ENCODE data around the gene HMX2.

HMX2 gene, protein sequence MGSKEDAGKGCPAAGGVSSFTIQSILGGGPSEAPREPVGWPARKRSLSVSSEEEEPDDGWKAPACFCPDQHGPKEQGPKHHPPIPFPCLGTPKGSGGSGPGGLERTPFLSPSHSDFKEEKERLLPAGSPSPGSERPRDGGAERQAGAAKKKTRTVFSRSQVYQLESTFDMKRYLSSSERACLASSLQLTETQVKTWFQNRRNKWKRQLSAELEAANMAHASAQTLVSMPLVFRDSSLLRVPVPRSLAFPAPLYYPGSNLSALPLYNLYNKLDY

DNA sequence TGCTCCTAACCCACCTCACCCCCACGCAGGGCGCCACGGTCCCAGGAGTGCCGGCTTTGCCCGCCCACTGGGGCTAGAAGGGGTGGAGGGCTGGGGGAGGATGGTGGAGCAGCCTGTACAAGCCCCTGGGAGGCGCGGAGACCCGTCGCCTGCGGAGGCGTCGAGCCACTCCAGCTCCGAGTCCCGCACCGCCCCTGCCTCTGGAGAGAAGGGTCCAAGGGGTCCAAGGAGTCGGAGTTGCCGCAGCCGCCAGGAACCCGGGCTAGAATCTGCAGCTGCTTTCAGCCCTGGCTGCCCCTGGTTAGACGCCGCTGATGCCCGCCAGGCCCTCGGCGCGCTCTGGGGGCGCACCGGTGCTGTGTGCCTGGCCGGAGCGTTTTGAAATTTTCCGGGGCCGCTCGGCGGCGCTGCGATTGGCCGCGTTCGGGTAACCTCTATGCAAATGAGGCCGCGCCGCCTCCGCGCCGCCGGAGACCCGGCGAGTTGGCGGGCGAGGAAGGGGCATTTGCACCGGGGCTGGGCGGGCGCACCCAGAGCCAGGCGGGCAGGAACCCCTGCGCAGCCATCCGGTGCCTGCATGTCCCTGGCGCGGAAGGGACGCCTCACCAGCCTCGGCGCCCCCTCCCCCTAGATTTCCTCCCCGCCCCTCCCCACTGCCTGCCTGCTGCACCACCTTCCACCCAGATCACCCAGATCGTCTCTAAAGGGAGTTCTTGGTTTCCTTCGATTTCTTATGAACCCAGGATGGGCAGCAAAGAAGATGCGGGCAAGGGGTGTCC lies at the start of gene HMX2:
Gene HMX2, plus strand, starts transcription at position 502 of the 779 bp plus-strand sequence. Its CDS starts 243 bp downstream, at position 745.
- no peak for DNase-seq

DNA sequence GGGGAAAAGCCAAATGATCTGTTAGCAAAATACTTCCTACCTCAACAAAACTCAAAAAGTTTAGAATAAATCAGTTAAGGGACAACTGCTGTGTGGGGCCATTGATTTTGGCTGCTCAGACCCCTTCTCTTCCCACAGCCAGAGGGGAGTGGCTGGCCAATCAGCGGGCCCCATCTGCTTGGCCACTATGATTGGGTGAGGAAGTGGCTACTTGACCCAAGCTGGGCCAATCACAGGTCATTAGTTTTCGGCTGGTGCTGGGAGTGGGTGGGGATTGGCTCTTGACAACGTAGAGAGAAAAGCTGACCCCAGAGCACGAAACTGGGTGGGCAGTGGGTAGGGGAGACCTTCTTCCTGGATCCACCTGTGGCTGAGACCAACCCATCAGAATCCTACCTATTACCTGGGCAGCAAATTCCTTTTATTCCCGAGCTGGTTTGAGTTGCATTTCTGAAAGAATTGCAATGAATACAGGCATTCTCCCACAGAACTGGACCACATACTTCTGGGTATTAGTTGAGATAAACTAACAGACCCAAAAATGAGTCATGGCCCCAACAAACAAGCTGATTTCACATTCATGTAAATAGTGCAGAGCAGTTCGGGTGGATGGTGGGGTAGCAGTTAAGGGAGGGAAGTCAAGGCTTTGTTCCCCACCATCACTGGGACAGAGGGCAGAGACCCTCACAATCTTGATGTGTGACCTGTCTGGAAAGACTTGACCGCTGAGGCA lies 47.7 kb upstream of the HMX2 start:
- no peak for DNase-seq

GRCh38 chr10:123101872-123102271 lies 46.1 kb upstream of the HMX2 start:
- DNase-seq, result no peak

DNA sequence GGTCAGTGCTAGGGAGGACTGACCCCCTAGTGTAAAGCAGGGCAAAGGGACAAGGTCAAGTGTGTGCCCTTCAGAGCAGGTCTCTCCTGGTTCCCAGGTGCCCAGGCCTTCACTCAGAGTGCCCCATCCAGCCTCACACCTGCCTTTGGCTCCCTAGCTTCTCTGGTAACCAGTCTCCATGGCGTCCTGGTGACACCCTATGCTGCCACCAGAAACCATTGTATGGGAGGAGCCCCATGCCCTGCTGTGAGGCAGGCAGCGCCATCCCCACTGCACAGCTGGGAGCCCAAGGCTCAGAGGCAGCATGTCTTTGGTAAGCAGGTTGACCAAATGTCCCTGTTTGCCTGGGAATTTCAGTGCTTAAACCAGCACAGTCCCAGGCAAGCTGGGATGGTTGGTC lies 45.3 kb upstream of the HMX2 start:
- no peak for DNase-seq

DNA sequence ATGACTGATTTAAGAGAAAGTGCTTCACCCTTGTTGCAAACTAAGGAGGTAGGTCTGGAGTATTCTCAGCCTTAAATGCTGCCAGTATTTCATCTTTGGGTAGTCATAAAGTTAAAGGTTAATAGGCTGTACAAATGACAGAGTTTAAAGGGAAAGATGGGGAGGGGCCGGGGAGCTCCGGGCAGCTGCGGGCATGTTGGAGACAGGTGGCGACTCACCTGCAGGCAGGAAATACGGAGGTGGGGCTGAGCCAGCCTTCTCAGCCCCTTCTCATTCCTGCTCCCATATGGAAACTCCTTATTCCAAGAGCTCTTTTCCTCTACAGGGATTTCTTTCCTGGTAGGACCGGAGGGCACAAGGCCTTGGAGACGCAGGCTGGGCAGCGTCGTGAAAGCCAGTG lies 44.0 kb upstream of the HMX2 start:
- no peak for DNase-seq

GRCh38 chr10:123109466-123109865 lies 38.5 kb upstream of the HMX2 start:
- no peak for DNase-seq

- no peak for DNase-seq
Observed at GRCh38 chr10:123117644-123118417, 30.1 kb upstream of the HMX2 start.

DNA sequence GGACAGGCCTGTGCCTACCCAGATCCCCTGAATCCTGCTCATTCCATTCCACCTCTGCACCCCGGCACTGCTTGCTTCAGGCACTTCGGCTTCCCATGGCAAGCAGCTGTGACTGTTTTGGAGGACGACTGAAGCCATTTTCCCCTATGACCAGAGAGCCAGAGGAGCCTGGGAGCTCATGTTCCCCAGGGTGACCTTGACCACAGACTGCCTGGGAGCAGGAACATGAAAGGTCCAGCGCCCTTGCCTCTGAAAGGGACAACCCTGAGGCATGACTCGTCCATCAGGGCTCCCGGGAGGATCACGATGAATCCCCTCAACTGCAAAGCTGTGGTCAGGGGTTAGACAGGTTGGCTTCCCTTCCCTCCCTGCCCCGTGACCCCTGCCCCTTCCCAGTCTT lies 28.9 kb upstream of the HMX2 start:
- no peak for DNase-seq

GRCh38 chr10:123126246-123126645 lies 21.7 kb upstream of the HMX2 start:
- no peak for DNase-seq

GRCh38 chr10:123129618-123130271 lies 18.2 kb upstream of the HMX2 start:
- DNase-seq, result no peak

- no peak for DNase-seq
Observed at GRCh38 chr10:123132576-123133477, 15.1 kb upstream of the HMX2 start.

- no peak for DNase-seq
Observed at GRCh38 chr10:123133541-123134342, 14.2 kb upstream of the HMX2 start.

DNA sequence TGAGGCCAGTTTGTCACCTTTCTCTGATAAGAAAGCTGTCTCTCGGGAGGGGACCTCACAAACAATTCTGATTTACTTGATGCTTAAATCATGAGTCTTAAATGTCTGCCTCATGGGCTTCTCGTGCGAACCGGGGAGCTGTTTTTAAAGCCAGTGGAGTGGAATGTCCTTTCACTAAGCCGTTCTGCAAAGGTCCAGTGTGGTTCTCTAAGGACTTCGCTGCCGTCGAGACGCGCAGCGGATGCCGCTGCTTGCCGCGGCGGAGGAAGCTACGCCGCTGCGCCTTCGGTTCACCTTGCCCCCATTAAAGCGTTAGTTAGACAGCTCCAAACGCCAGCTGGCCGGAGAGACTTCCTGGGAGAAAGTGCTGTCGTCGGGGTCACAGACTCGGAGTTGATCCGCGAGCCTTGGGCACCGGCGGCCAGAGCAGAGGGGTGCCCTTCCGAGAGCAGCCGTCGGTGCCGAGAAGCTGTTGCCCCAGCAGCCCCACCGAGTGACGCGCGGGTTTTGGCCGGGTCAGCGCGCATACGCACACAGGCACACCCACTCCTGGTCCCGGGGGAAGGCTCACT lies 13.5 kb upstream of the HMX2 start:
- DNase-seq, result no peak

DNA sequence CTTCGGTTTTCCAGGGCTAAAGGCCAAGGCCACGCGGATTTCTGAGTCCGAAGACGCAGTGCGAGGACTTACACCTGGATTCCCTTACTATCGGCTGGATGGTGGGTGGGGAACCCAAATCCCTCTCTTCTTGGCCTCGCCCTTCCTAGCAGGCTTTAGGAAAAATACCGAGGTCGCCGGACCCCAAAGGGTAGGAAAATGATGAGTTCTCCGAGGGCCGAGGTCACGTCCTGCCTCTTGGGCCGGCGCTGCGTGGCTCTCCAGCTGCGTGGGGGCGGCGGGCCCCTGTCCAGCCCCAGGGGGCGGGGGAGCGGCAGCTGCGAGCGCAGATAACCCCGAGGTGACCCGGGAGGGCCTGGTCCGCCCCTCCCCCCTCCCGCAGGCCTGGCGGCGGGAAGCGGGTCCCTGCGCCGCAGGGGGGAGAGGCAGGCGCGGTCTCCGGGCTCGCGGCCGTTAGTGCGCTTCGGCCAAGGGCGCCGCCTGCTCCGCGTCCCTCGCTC lies 13.0 kb upstream of the HMX2 start:
- DNase-seq, result no peak

- no peak for DNase-seq
Observed at GRCh38 chr10:123135415-123136141, 12.4 kb upstream of the HMX2 start, which contains the start of gene HMX3. Gene HMX3 (plus strand): TSS chr10:123135970. CDS start chr10:123136051, 81 bp downstream.

DNA sequence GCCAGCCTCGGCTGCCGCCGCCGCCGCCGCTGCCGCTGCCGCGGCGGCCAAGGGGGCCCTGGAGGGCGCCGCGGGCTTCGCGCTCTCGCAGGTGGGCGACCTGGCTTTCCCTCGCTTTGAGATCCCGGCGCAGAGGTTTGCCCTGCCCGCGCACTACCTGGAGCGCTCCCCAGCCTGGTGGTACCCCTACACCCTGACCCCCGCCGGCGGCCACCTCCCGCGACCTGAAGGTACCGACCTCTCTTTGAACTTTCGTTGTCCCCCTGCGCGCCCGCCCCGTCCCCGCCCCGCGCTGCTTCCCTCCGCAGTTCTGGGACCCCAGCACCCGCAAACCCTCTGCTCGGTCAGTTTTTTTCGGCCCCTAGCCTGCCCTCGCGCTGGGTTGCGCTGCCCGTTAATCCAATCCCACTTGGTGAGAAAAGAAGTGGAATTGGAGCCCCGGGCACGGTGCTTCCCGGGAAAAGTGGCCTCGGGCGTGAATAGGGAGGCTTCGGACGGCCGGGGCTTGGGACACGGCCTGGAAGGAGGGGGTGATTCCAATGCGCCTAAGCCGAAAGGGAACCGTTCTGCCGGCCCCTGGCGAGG lies 11.6 kb upstream of the HMX2 start:
- no peak for DNase-seq

DNA sequence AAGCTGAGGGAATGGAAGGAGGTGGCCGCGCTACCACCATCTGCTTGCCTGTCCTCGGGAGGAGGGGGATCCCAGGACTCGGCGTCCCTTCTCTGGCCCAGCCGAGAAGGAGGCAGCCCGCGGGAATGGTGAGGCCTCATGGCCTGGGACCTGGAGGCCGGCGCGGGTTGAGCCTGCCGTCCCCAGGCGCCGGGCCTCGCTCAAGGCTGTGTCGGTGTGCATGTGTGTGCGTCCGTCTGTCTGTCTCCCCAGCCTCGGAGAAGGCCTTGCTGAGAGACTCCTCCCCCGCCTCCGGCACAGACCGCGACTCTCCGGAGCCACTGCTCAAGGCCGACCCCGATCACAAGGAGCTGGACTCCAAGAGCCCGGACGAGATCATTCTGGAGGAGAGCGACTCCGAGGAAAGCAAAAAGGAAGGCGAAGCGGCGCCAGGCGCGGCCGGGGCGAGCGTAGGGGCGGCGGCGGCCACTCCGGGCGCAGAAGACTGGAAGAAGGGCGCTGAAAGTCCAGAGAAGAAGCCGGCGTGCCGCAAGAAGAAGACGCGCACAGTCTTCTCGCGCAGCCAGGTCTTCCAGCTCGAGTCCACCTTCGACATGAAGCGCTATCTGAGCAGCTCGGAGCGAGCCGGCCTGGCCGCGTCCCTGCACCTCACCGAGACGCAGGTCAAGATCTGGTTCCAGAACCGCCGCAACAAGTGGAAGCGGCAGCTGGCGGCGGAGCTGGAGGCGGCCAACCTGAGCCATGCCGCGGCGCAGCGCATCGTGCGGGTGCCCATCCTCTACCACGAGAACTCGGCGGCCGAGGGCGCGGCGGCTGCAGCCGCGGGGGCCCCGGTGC lies 10.9 kb upstream of the HMX2 start:
- no peak for DNase-seq

- DNase-seq, result no peak
Observed at GRCh38 chr10:123139165-123139520, 8.8 kb upstream of the HMX2 start.
